Measurements from ENCODE around the gene TGIF2LY.
"Not testable (repeated sequence)": the region's sequence is repeated elsewhere in the genome, so short reads cannot be mapped to it uniquely, and the experiment has no call there.

TGIF2LY gene

DNA sequence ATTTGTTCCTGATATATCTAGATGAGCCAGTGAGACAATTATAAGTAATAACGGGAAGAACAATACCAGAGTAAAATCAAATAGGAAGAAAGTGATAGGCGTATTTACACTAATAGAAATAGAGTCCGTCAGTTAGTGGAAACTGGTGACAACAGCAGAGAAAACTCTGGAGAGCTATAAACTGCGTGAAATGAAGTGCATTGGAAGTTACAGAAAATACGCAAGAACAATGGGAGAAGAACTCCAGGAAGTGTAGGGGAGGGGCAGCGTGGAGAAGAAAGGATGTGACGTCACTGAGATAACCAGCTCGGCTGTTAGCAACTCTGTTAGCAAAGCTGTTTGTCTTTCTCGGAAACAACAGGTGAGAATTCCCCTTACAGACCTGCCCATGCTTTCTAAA lies at the start of gene TGIF2LY:
TGIF2LY (plus strand) TSS at position 301 of the 400 bp plus-strand sequence. CDS start 178 bp downstream, outside the sequence.
- not testable (repeated sequence) for DNase-seq (ENCODE audit: low read depth); H3K4me3 ChIP-seq (ENCODE audit: low read length)
